Fibroblast of villous mesenchyme (primary cell): ENCODE results near the gene TES. TPM values are rescaled to one million over a fixed set of nuclear protein-coding genes. Genes with fewer than 3 reads are reported as not detected.

Experiments used
- DNase-seq: peaks from one replicate; pipeline ENCODE4 v3.0.0-alpha.2; 2010; ENCODE audit warnings: low read depth
- H3K4me3 ChIP-seq: 2 replicates; pipeline ENCODE4 v1.5.1; 2011; ENCODE audit warnings: low read depth, mild to moderate bottlenecking, low read length
- total RNA-seq: library from RNA; depleted of rRNA; stranded (reverse); fragments of >200 nt; gene quantifications from 2 replicates; pipeline ENCODE4 v1.2.3, GENCODE V29; 2012
- TF ChIP-seq, protein P1 (sequence below): IDR thresholded peaks from 2 replicates; pipeline ENCODE4 v1.5.1; 2012; ENCODE audit warnings: low read depth, mild to moderate bottlenecking, low read length; ENCODE audit not compliant: insufficient read depth

The TES gene
- total RNA-seq, 1 donor = 93.3 TPM

DNA sequence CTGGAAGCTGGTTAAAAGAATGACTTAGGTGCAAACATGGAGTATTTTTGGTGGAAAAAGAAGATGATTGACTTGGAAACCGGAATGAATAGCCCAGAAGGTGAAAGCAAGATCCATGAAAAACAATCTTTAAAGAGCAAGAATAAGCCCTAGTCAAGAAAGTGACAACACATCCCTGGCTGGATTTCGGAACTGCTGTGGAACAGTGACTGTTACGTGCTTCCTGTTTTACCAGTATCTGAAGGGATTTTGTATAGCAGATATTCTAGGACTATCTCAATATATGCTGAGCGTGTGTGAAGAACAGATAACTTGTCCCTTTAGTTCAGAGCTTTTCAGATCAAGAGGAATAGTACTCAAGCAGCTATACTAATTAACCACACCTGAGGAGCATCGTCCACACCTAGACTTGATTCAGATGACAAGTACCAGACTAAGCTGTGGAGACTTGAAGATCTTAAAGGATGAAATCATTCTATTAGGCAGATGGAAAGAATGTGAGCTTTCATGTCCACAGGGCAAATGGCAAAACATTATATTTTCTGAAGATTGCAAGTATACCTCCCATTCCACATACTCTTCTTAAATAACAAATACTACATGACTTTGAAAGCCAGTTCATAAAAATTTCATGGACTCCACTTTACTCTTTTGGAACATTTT is 11.5 kb upstream of the TES start:
- TF ChIP-seq, protein P1, sequence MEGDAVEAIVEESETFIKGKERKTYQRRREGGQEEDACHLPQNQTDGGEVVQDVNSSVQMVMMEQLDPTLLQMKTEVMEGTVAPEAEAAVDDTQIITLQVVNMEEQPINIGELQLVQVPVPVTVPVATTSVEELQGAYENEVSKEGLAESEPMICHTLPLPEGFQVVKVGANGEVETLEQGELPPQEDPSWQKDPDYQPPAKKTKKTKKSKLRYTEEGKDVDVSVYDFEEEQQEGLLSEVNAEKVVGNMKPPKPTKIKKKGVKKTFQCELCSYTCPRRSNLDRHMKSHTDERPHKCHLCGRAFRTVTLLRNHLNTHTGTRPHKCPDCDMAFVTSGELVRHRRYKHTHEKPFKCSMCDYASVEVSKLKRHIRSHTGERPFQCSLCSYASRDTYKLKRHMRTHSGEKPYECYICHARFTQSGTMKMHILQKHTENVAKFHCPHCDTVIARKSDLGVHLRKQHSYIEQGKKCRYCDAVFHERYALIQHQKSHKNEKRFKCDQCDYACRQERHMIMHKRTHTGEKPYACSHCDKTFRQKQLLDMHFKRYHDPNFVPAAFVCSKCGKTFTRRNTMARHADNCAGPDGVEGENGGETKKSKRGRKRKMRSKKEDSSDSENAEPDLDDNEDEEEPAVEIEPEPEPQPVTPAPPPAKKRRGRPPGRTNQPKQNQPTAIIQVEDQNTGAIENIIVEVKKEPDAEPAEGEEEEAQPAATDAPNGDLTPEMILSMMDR = no peak
- no peak for DNase-seq
- no peak overlapping the region for H3K4me3 ChIP-seq

DNA sequence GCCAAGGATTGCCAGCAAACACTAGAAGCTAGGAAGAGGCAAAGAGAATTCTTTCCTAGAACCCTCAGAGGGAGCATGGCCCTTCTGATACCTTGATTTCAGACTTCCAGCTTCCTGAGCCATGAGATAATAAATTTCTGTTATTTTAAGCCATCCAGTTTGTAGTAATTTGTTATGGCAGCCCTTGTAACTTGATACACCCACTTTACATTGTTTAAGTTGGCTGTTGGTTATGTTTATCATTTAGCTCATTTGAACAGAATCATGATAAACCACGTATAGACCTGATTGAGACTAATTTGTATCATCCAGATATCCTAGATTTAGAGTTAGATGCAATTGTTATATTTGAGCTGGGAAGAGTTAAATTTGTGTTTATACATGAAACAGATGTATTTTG is 9.4 kb upstream of the TES start:
- TF ChIP-seq, protein P1 = no peak
- H3K4me3 ChIP-seq = no peak overlapping the region
- DNase-seq = no peak

DNA sequence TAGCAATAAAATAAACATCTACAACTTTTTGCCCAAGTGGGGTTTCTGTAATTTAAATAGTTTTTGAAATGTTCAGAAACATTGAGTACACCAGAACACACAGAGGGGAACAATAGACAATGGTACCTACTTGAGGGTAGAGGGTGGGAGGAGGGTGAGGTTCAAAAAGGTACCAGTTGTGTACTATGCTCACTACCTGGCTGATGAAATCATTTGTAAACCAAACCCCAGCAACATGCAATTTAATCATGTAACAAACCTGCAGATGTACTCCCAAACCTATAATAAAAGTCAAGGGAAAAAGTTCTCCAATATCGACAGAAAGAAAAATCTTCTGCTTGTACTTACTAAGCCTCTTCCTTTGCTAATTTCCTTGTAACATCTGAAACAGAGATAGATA is 4.2 kb upstream of the TES start:
- no peak for DNase-seq
- TF ChIP-seq, protein P1 = no peak
- H3K4me3 ChIP-seq = no peak overlapping the region

DNA sequence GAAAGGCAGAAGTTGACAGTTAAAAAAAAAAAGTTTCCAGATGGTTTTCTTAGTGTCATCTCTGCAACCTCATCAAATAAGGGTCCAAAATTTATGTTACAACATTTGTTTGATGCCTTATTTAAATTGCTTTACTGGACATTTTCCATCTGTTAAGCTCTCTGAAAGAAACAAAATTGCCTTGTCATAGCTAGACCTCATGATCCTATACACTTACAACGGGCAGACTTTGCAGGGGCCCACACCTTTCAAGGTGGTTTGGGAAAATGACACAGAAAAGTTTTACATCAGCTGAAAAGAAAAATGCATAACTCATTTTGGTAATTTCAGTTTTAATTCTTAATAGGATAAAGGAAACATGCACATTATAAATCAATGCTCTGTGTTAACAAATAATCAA is 1.4 kb upstream of the TES start:
- TF ChIP-seq, protein P1 = no peak
- no peak overlapping the region for H3K4me3 ChIP-seq
- DNase-seq = no peak

DNA sequence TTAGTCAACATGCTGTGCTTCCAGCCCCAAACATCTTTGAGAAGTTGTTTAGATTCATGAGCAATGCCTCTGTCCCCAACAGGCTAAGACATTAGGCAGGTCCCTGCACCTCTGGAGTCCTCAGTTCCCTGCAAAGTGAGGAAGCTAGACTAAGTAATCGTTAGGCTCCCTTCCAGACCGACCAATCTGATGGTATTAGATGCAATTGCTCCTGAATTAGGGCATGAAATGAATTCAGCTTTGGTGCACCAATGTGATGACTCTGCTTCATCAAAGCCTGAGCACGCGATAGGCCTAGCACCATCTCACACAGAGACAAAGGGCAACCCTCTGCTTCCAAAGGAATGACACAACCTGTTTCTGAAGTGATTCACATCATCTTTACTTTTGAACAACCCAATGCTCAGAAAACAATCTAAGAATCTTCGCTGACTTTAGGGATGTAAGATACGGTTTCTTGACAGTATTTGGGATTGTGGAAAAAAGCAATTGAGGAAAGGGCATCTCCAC is 723 bp upstream of the TES start:
- DNase-seq = no peak
- TF ChIP-seq, protein P1 = no peak
- no peak overlapping the region for H3K4me3 ChIP-seq

DNA sequence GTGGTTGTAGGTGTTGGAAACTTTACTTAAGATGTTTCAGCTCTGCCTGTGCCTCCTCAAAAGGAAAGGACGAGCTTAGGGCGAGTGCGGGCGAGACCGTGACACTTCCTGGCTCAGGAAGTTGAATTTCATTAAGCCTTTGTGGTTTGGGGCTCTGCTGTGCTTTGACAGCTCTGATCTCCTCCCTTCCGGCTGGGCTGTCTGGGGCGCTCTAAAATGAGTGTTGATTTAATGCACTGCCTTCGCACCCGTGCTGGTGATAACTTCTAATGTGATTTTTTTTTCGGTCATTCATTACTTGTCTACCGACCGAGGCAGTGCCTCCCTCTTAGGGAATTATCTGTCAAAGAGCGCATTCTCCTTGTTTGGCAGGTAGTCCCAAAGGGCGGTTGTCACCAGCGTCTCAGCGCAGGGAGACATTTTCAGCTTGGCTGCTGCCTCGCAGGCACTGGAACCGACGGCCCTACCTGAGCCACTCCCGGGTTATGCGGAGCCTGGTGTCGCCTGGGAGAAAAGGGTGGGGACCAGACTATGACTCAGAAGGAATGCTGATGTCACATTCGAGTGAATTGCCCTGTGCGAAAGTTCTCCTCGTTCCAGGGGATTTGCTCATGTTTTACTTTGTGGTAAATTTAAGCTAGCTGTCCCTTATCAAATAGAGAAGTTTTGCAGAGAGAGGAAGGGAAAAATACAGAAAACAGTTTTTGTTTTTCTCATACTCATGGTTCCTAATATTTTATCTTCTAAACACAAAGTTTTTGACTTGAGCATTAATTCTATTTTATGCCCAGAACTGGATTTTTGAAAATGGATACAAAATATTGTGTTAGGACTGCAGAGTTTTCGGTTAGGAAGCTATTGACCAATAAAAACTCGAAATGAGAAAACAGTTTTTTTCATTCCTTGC is 920 bp downstream of the TES start:
- H3K4me3 ChIP-seq = peak overlapping the region; percentile 81
- TF ChIP-seq, protein P1 = no peak
- DNase-seq = peak; percentile 89
